ES-I3 (cell line): ENCODE results near the gene GIPC3.
"Not testable (repeated sequence)": the region's sequence is repeated elsewhere in the genome, so short reads cannot be mapped to it uniquely, and the experiment has no call there.

ENCODE experiments used
- H3K36me3 ChIP-seq: 2 replicates; pipeline ENCODE4 v1.6.1; 2013; ENCODE audit warnings: mild to moderate bottlenecking, low read length, control low read depth, moderate library complexity; ENCODE audit not compliant: insufficient read depth
- H3K4me1 ChIP-seq: 2 replicates; pipeline ENCODE4 v1.6.1; 2013; ENCODE audit warnings: mild to moderate bottlenecking, control low read depth, low read length; ENCODE audit not compliant: insufficient read depth
- H3K9ac ChIP-seq: 2 replicates; pipeline ENCODE4 v1.6.1; 2013; ENCODE audit warnings: low read depth, mild to moderate bottlenecking, low read length, moderate library complexity
- H3K9me3 ChIP-seq: 2 replicates; pipeline ENCODE4 v1.6.1; 2013; ENCODE audit warnings: mild to moderate bottlenecking, low read length, moderate library complexity; ENCODE audit not compliant: control insufficient read depth, insufficient read depth

The GIPC3 gene

DNA sequence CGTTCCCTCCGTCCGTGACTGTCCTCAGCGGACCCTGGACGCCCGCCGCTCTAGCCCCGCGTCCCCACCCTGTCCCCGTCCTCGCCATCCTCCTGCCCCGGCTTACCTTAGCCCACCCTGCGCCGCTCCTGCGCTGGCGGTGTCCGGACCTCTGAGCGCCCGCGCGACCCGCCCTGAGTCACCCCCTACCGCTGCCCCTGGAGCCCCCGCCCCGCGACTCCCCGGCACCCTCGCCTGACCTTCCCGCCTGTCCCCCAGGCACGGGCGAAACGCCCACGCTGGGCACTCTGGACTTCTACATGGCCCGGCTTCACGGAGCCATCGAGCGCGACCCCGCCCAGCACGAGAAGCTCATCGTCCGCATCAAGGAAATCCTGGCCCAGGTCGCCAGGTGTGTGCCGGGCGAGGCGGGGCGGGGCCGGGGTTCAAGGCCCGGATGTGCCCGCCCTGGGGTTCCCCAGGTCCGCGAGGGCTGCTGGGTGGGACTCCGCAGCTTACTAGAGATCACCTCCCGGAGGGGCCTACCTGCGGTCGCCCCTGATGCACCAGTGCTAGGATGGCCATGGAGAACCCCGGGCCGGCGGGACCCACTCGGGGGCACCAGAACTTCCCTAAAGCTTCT, 7.4 kb upstream of the GIPC3 start:
- Histone ChIP-seq H3K9me3 (no peaks in the 10 kb centered on the region), H3K4me1 (no peaks in the 10 kb centered on the region; the same call in 1 of the 2 replicates)

DNA sequence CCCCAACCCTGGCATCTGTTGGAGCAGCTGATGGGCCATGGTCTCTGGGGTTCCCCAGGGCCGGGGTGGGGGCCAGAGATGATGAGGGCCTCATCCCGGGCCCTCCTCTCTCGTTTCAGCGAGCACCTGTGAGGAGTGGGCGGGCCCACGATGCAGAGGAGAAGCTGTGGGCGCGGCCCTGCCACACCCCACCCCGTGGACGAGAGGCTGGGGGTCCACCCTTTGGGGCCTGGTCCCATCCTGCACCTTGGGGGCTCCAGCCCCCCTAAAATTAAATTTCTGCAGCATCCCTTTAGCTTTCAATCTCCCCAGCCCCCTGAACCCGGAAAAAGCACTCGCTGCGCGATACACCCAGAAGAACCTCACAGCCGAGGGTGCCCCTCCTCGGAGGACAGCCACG, 6.9 kb upstream of the GIPC3 start:
- Histone ChIP-seq H3K36me3 (no peaks in the 10 kb centered on the region), H3K9me3 (no peaks in the 10 kb centered on the region), H3K4me1 (no peaks in the 10 kb centered on the region; the same call in 1 of the 2 replicates), H3K9ac (peak overlapping the region; percentile 42; the same call in 1 of the 2 replicates)

More for the DNA sequence above, 7.4 kb upstream of the GIPC3 start:
- no peaks in the 10 kb centered on the region for H3K36me3 ChIP-seq
- H3K9ac ChIP-seq, result peak overlapping the region; percentile 42; the same call in 1 of the 2 replicates

DNA sequence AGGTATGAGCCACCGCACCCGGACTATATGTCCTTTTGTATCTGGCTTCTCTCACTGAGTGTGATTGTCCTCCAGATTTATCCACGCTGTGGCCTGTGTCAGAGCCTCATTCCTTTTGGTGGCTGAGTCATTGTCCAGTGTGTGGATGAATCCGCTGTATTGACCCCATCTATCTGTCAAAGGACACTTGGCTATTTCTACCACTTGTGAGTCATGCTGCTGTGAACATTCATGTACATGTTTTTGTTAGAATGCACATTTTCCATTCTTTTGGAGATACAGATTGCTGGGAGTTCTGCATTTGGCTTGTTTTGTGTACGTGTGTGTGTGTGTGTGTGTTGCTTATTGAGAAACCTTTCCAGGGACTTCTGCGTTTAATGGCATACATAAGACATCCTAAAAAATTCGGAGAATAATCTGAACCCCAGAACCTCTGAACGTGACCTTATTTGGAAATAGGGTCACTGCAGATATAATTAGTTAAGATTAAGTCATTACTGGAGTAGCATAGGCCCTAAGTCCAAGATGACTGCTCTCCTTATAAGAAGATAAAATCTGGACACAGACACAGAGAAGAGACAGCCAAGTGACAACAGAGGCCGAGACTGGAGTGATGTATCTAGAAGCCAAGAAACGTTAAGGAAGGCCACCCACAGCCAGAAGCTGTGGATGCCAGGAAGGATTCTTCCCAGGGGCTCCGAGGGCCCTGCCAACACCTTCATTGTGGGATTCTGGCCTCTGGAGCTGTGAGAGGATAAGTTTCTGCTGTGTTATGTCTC, 4.9 kb upstream of the GIPC3 start:
- H3K4me1 ChIP-seq, result no peaks in the 10 kb centered on the region; the same call in 1 of the 2 replicates
- no peaks in the 10 kb centered on the region for H3K9me3 ChIP-seq
- H3K36me3 ChIP-seq, result no peaks in the 10 kb centered on the region
- H3K9ac ChIP-seq, result no peak overlapping the region

DNA sequence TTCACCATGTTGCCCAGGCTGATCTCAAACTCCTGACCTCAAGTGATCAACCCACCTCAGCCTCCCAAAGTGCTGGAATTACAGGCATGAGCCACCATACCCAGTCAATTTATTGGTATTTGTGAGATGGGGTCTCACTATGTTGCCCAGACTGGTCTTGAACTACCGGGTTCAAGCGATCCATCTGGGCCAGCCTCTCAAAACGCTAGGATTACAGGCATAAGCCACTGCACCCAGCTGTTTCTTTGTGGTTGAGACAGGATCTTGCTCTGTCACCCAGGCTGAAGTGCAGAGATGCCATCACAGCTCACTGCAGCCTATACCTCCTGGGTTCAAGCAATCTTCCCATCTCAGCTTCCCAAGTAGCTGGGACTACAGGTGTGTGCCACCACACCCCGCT, 3.5 kb upstream of the GIPC3 start:
- H3K9ac ChIP-seq, H3K4me1 ChIP-seq, H3K9me3 ChIP-seq, H3K36me3 ChIP-seq: not testable (repeated sequence)

DNA sequence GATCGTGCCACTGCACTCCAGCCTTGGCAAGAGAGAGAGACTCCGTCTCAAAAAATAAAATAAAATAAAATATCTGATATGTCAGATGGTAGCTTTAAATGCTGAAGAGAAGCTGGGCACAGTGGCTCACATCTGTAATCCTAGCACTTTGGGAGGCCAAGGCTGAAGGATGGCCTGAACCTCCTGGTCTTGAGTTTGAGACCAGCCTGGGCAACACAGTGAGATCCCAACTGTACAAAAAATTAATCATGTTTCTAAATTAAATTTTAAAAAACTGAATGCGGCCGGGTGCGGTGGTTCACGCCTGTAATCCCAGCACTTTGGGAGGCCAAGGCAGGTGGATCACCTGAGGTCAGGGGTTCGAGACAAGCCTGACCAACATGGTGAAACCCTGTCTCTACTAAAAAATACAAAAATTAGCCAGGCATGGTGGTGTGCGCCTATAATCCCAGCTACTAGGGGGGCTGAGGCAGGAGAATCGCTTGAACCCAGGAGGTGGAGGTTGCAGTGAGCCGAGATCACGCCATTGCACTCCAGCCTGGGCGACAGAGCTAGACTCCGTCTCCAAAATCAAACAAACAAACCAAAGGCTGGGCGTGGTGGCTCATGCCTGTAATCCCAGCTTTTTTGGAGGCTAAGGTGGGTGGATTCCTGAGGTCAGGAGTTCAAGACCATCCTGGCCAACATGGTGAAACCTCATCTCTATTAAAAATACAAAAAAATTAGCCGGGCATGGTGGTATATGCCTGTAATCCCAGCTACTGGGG, 1.1 kb upstream of the GIPC3 start:
- H3K4me1 ChIP-seq, H3K36me3 ChIP-seq, H3K9ac ChIP-seq, H3K9me3 ChIP-seq: not testable (repeated sequence)

DNA sequence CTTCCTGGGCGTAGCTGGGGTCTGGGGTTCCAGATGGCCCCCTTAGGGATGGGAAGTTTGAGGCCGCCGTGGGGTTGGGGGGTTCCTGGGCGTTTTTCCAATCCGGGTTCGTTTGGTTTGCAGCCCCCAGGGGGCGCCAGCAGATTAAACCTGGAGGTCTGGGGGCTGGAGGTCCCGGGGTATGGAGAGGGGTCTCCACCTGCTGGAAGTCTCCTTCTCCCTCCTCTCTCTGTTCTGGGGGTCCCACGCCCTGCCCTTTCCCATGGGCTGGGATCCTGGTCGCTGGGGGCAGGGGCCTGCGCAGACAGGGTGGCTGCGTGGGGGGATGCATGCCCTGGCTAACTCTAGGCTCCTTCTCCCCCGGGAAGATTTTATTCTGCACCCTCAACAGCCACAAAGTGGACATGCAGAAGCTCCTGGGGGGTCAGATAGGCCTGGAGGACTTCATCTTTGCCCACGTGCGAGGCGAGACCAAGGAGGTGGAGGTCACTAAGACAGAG, 899 bp downstream of the GIPC3 start:
- Histone ChIP-seq H3K9ac (peak overlapping the region; percentile 54; the same call in 1 of the 2 replicates), H3K36me3 (no peaks in the 10 kb centered on the region), H3K4me1 (no peaks in the 10 kb centered on the region; the same call in 1 of the 2 replicates), H3K9me3 (no peaks in the 10 kb centered on the region)

DNA sequence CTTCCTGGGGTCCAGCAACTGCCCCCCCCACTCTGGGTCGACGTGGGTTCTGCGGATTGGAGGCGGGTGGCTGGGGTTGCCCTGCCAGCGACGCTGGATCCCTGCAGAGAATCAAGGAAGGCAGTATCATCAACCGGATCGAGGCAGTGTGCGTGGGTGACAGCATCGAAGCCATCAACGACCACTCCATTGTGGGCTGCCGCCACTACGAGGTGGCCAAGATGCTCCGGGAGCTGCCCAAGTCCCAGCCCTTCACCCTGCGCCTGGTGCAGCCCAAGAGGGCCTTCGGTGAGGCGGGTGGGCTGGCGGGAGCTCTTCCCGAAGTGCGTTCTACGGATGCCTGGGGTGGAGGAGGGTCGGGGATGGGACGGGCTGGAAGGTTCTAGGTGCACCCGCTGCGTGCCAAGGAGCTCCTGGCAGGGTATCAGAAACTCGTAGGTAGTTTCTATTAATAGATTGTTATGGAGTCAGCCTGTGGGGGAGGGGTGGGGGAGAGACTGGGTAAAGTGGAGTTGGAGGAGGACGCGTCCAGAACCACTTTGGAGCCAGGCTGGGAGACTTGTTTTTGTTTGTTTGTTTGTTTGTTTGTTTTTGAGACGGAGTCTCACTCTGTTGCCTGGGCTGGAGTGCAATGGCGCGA, 1.5 kb downstream of the GIPC3 start:
- H3K36me3 ChIP-seq, result no peaks in the 10 kb centered on the region
- no peaks in the 10 kb centered on the region for H3K9me3 ChIP-seq
- H3K9ac ChIP-seq, result peak overlapping the region; percentile 6; the same call in 1 of the 2 replicates
- no peaks in the 10 kb centered on the region; the same call in 1 of the 2 replicates for H3K4me1 ChIP-seq

DNA sequence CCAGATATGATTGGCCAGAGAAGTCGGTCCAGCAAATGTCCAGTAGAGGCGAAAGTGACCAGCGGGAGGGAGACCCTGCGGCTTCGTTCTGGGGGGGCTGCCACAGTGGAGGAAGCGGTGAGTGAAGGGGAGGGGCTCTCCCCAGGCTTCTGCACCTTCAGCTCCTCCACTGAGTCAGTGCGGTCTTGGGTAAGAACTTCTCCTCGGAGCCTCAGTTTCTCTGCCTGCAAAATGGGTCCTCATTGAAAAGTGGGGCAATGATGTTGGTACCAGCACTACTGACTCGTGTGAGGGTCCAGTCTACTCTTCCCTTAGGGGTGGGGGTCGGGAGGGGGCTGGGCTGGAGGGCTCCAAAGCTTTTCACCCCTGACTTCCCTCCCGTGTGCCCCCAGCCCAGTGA, 4.2 kb downstream of the GIPC3 start:
- no peaks in the 10 kb centered on the region; the same call in 1 of the 2 replicates for H3K4me1 ChIP-seq
- H3K36me3 ChIP-seq, result no peaks in the 10 kb centered on the region
- H3K9me3 ChIP-seq, result no peaks in the 10 kb centered on the region
- no peak overlapping the region for H3K9ac ChIP-seq

DNA sequence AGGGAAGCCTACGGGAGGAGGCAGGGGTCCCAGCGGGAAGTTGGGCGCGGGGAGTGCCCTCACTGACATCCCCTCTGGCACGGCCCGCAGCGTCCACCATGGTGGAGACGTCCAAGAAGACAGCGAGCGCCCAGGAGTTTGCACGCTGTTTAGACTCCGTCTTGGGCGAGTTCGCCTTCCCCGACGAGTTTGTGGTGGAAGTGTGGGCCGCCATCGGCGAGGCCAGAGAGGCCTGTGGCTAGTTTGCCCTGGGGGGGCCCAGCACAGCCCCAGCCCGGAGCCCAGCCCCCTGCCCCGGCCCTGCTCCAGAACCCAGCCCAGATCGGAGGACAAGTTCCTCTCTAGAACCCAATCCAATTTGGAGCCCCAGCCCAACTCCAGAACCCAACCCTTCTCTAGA, 4.7 kb downstream of the GIPC3 start:
- Histone ChIP-seq H3K9me3 (no peaks in the 10 kb centered on the region), H3K9ac (no peak overlapping the region), H3K4me1 (no peaks in the 10 kb centered on the region; the same call in 1 of the 2 replicates), H3K36me3 (no peaks in the 10 kb centered on the region)

DNA sequence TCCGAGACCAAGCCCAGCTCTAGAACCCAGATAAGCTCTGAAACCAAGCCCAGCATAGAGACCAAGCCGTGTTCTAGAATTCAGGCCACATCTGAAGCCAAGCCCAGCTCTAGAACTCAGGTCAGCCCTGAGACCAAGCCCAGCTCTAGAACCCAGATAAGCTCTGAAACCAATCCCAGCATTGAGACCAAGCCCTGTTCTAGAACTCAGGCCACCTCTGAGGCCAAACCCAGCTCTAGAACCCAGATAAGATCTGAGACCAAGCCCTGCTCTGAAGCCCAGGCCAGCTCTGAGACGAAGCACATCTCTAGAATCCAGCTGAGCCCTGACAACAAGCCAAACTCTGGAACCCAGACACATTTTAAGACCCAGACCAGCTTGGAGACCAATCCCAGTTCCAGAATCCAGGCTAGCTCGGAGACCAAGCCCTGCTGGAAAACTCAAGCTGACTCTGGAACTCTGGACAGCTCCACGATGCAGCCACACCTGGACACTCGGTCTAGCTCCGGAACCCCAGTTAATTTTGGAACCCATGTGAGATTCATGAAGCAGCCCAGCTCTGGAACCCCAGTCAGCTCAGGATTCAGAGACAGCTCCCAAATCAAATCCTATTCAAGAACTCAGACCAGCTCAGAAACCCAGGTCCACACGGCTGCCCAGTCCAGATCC, 5.8 kb downstream of the GIPC3 start:
- no peaks in the 10 kb centered on the region for H3K9me3 ChIP-seq
- no peak overlapping the region for H3K9ac ChIP-seq
- H3K36me3 ChIP-seq, result no peaks in the 10 kb centered on the region
- no peaks in the 10 kb centered on the region; the same call in 1 of the 2 replicates for H3K4me1 ChIP-seq

DNA sequence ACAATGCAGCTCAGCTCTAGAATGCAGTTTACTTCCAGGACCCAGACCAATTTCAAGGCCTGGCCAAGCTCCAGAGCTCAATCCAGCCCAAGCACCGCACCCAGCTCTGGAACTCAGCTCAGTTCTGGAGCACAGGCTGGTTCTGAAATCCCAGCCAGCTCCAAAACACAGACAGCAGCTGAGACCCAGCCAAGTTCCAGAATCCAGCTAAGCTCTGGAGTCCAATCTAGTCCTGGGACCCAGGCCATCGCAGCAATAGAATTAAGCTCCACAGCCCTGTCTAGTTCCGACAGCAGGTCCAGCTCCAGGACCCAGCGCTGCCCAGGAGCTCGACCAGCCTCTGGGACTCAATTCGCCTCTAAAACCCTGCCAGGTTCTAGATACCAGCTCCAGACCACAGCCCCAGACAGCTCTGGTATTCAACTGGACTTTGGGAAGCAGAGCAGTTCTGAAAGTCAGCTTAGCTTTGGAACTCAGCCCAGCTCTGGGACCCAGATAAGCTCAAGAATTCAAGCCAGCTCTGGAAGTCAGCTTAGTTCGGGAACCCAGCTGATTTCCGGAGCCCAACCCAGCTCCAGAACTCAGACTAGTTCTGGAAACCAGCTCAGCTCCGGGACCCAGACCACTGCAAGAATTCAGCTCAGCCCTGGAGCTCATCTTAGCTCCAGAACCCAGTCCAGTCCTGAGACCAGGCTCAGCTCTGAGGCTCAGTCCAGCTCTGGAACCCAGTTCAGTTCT, 6.8 kb downstream of the GIPC3 start:
- no peak overlapping the region for H3K9ac ChIP-seq
- H3K4me1 ChIP-seq, result no peaks in the 10 kb centered on the region
- H3K36me3 ChIP-seq, result no peaks in the 10 kb centered on the region
- no peaks in the 10 kb centered on the region for H3K9me3 ChIP-seq

DNA sequence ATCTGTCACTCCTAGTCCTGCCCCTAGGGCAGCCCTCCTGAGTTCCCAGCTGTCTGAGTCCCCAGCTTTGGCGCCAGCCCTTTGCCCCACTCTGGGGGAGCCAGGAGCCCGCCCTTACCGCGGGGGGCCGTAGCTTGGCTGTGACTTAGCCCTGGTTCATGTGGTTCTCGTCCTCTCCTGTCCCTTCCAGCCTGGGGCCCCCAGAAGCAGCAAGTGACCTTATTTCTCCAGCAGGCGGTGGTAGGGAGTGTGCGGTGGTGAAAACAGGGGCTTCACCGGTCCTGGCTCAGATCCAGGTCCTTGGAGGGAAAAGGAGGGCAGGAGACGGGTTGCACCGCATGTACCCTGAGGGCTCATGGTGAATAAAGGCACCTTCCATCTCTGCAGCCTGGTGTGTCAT, 7.9 kb downstream of the GIPC3 start:
- no peaks in the 10 kb centered on the region for H3K9me3 ChIP-seq
- H3K4me1 ChIP-seq, result no peaks in the 10 kb centered on the region
- no peak overlapping the region; the same call in 1 of the 2 replicates for H3K9ac ChIP-seq
- H3K36me3 ChIP-seq, result no peaks in the 10 kb centered on the region

DNA sequence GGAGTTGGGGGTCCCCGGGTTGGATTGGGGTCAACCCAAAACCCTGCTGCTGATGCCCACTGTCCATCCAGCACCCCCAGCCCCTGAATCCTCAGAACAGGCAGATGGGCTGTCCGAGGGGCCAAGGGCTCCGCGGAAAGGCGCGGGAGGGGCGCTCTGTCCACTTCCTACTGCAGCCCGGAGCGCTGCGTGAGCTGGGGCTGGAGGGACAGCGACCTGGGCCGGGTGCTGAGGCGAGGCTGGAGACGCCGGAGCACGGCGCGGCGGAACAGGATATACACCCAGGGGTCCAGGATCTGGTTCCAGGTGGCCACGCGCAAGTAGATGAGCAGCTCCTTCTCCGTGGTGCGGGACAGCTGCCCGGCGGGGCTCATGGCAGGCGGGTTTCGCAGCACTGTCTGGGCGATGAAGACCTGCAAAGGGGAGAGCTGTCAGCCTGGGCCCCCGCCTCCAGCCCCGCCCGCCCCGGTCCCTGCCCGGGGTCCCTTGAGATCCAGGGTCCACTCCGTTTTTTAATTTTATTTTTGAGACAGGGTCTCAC, 10.3 kb downstream of the GIPC3 start:
- H3K9me3 ChIP-seq, result no peaks in the 10 kb centered on the region
- no peak overlapping the region for H3K9ac ChIP-seq
- H3K4me1 ChIP-seq, result no peaks in the 10 kb centered on the region
- no peaks in the 10 kb centered on the region for H3K36me3 ChIP-seq
